HG02981 (cell line): ENCODE results near the gene SIGMAR1.

ENCODE experiments used
- ATAC-seq: cut with Tn5 transposase; IDR thresholded peaks from one replicate; pipeline ENCODE4 v1.9.1; 2021; ENCODE audit warnings: mild to moderate bottlenecking, moderate library complexity; ENCODE audit not compliant: unreplicated experiment

Gene SIGMAR1

GRCh38 chr9:34633166-34633565 is 4.4 kb downstream of the SIGMAR1 start:
- no peak for ATAC-seq

- ATAC-seq: no peak
Observed at GRCh38 chr9:34630402-34631154, 7.0 kb downstream of the SIGMAR1 start.

- no peak for ATAC-seq
Observed at GRCh38 chr9:34629491-34629808, 8.1 kb downstream of the SIGMAR1 start.

- no peak for ATAC-seq
Observed at GRCh38 chr9:34628656-34629490, 8.7 kb downstream of the SIGMAR1 start, which contains the start of gene ARID3C. TSS of gene ARID3C (minus strand) at chr9:34629066. CDS start at chr9:34628014, 1,052 bp downstream.

- no peak for ATAC-seq
Observed at GRCh38 chr9:34627716-34628655, 9.6 kb downstream of the SIGMAR1 start.

- ATAC-seq: no peak
Observed at GRCh38 chr9:34625186-34625486, 12.5 kb downstream of the SIGMAR1 start.

- no peak for ATAC-seq
Observed at GRCh38 chr9:34624475-34625185, 13.0 kb downstream of the SIGMAR1 start.

- no peak for ATAC-seq
Observed at GRCh38 chr9:34623374-34624235, 14.0 kb downstream of the SIGMAR1 start.

GRCh38 chr9:34620061-34620994 is 17.3 kb downstream of the SIGMAR1 start, which contains the start of gene DCTN3:
TSS of gene DCTN3 (minus strand) at chr9:34620495. CDS start at chr9:34620464, 31 bp downstream.
- ATAC-seq: peak; percentile 98

- ATAC-seq: no peak
Observed at GRCh38 chr9:34615132-34615531, 22.5 kb downstream of the SIGMAR1 start.

GRCh38 chr9:34612788-34613390 is 24.7 kb downstream of the SIGMAR1 start:
- no peak for ATAC-seq

- peak; percentile 83 for ATAC-seq
Observed at GRCh38 chr9:34611811-34612787, 25.5 kb downstream of the SIGMAR1 start, which contains the start of gene RPP25L. TSS of gene RPP25L (minus strand) at chr9:34612097. CDS start at chr9:34611296, 801 bp downstream.

GRCh38 chr9:34611251-34611810 is 26.3 kb downstream of the SIGMAR1 start:
- ATAC-seq: no peak

GRCh38 chr9:34610434-34611206 is 27.0 kb downstream of the SIGMAR1 start:
- ATAC-seq: no peak

GRCh38 chr9:34607331-34607730 is 30.3 kb downstream of the SIGMAR1 start:
- ATAC-seq: no peak

GRCh38 chr9:34606905-34607304 is 30.7 kb downstream of the SIGMAR1 start:
- no peak for ATAC-seq
